22Rv1 (cell line): ENCODE measurements around the gene EPHA10.

Experiments used
- CTCF ChIP-seq: fragments of 450-650 bp; IDR thresholded peaks from 2 replicates; pipeline ENCODE4 v1.5.1; 2017; ENCODE audit warnings: mild to moderate bottlenecking
- ZFX ChIP-seq: fragments of 450-650 bp; IDR thresholded peaks from 2 replicates; pipeline ENCODE4 v1.6.1; 2017; ENCODE audit warnings: antibody characterized with exemption, borderline replicate concordance

DNA sequence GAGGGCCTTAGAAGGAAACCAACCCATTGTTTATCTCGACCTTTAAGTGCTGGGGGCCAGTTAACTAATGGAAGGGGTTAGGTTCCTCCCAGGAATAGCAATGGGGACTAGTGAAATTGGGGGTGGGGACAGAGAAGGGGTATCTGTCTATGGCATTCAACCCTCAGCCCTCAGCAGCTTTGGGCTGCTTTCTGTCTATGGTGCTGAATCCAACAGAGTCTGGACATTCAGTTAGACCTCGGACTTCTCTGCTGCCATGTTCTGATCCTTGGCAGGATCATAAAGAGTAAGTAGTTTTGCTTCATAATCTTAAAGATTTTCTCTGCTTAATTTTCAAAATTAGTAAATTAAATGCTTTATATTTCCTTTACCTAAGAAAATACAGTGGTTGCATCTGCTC, 2.6 kb upstream of the EPHA10 start:
- TF ChIP-seq CTCF: no peak
- TF ChIP-seq ZFX: no peak
